ENCODE data around the gene VLDLR. TPM values are rescaled to one million over a fixed set of nuclear protein-coding genes. Genes with fewer than 3 reads are reported as not detected.

VLDLR gene
- total RNA-seq, 2 experiments from 2014 or later: 0.06 to 0.15 TPM

GRCh38 chr9:2637390-2637789 is 15.8 kb downstream of the VLDLR start:
- intact Hi-C loops (cut with micrococcal nuclease; ENCODE audit: unreplicated experiment): no loop called here
- ChIA-PET POLR2A (no interaction called here), CTCF (ENCODE audit: unreplicated experiment) (no interaction called here)
- Histone ChIP-seq H2AFZ (ENCODE audit: low read length) (no peak overlapping the region), H3K36me3 (ENCODE audit: insufficient read depth, low read length) (no peaks in the 10 kb centered on the region), H3K27ac (ENCODE audit: low read depth, low read length, poor library complexity, severe bottlenecking) (no peak overlapping the region), H4K20me1 (ENCODE audit: insufficient read depth, low read length) (no peaks in the 10 kb centered on the region), H3K4me3 (ENCODE audit: low read depth, low read length, poor library complexity, severe bottlenecking) (no peak overlapping the region), H3K9me2 (ENCODE audit: insufficient read depth, low read length) (no peaks in the 10 kb centered on the region), H3K79me2 (ENCODE audit: insufficient read depth, low read depth, low read length) (no peaks in the 10 kb centered on the region), H3K4me1 (ENCODE audit: insufficient read depth, low read length, poor library complexity, severe bottlenecking) (no peaks in the 10 kb centered on the region), H3K9me3 (ENCODE audit: low read length) (no peaks in the 10 kb centered on the region), H3K4me2 (ENCODE audit: low read length) (no peak overlapping the region)
- DNase-seq (ENCODE audit: low spot score): no peak
- no TSS peak for BruUV-seq (replicated peaks)
- no peak for TF ChIP-seq CTCF (conservative IDR thresholded peaks at IDR 0.05; ENCODE audit: low read length)
- TF ChIP-seq EZH2phosphoT487 (IDR thresholded peaks at IDR 0.05; ENCODE audit: borderline replicate concordance, low read depth, low read length): no peak

GRCh38 chr9:2638871-2639673 is 17.5 kb downstream of the VLDLR start:
- H4K20me1 ChIP-seq (ENCODE audit: insufficient read depth, low read length): no peaks in the 10 kb centered on the region
- intact Hi-C loops (cut with micrococcal nuclease; ENCODE audit: unreplicated experiment): no loop called here
- no peaks in the 10 kb centered on the region for H3K79me2 ChIP-seq (ENCODE audit: insufficient read depth, low read depth, low read length)
- no peak overlapping the region for H3K4me3 ChIP-seq (ENCODE audit: low read depth, low read length, poor library complexity, severe bottlenecking)
- DNase-seq (ENCODE audit: low spot score): no peak
- H3K4me2 ChIP-seq (ENCODE audit: low read length): no peak overlapping the region
- ChIA-PET CTCF (ENCODE audit: unreplicated experiment) (no interaction called here), POLR2A (interaction anchor here (0.9 to 1.5 kb wide), 2 partner anchors 14 to 18 kb away, joined by 3 to 4 read pairs; no protein-coding TSS in a partner anchor)
- no TSS peak for BruUV-seq (replicated peaks)
- H3K9me2 ChIP-seq (ENCODE audit: insufficient read depth, low read length): no peaks in the 10 kb centered on the region
- H3K9me3 ChIP-seq (ENCODE audit: low read length): no peaks in the 10 kb centered on the region
- no peak for TF ChIP-seq CTCF (conservative IDR thresholded peaks at IDR 0.05; ENCODE audit: low read length)
- TF ChIP-seq EZH2phosphoT487 (IDR thresholded peaks at IDR 0.05; ENCODE audit: borderline replicate concordance, low read depth, low read length): no peak
- no peak overlapping the region for H3K27ac ChIP-seq (ENCODE audit: low read depth, low read length, poor library complexity, severe bottlenecking)
- H3K36me3 ChIP-seq (ENCODE audit: insufficient read depth, low read length): no peaks in the 10 kb centered on the region
- H3K4me1 ChIP-seq (ENCODE audit: insufficient read depth, low read length, poor library complexity, severe bottlenecking): no peaks in the 10 kb centered on the region
- H2AFZ ChIP-seq (ENCODE audit: low read length): no peak overlapping the region

- Histone ChIP-seq H4K20me1 (ENCODE audit: insufficient read depth, low read length) (no peaks in the 10 kb centered on the region), H3K36me3 (ENCODE audit: insufficient read depth, low read length) (no peaks in the 10 kb centered on the region), H3K79me2 (ENCODE audit: insufficient read depth, low read depth, low read length) (no peaks in the 10 kb centered on the region), H3K4me3 (ENCODE audit: low read depth, low read length, poor library complexity, severe bottlenecking) (no peak overlapping the region), H3K27ac (ENCODE audit: low read depth, low read length, poor library complexity, severe bottlenecking) (no peak overlapping the region), H3K9me3 (ENCODE audit: low read length) (no peaks in the 10 kb centered on the region), H3K4me2 (ENCODE audit: low read length) (no peak overlapping the region), H2AFZ (ENCODE audit: low read length) (no peak overlapping the region), H3K4me1 (ENCODE audit: insufficient read depth, low read length, poor library complexity, severe bottlenecking) (no peaks in the 10 kb centered on the region), H3K9me2 (ENCODE audit: insufficient read depth, low read length) (no peaks in the 10 kb centered on the region)
- ChIA-PET POLR2A (interaction anchor here (0.7 to 1.7 kb wide), 3 partner anchors 11 to 41 kb away, joined by 3 read pairs; no protein-coding TSS in a partner anchor), CTCF (ENCODE audit: unreplicated experiment) (no interaction called here)
- TF ChIP-seq EZH2phosphoT487 (IDR thresholded peaks at IDR 0.05; ENCODE audit: borderline replicate concordance, low read depth, low read length) (no peak), CTCF (conservative IDR thresholded peaks at IDR 0.05; ENCODE audit: low read length) (no peak)
- intact Hi-C loops (cut with micrococcal nuclease; ENCODE audit: unreplicated experiment): no loop called here
- no TSS peak for BruUV-seq (replicated peaks)
- DNase-seq (ENCODE audit: low spot score): no peak
Measured at GRCh38 chr9:2639786-2640185, 18.2 kb downstream of the VLDLR start.

All from OCI-LY7 (cell line).